ENCODE measurements around the gene EMILIN1. TPM values are rescaled to one million over a fixed set of nuclear protein-coding genes. Genes with fewer than 3 reads are reported as not detected.

EMILIN1 gene
- total RNA-seq, 1 experiment from 2014 or later, result 1.2 TPM

DNA sequence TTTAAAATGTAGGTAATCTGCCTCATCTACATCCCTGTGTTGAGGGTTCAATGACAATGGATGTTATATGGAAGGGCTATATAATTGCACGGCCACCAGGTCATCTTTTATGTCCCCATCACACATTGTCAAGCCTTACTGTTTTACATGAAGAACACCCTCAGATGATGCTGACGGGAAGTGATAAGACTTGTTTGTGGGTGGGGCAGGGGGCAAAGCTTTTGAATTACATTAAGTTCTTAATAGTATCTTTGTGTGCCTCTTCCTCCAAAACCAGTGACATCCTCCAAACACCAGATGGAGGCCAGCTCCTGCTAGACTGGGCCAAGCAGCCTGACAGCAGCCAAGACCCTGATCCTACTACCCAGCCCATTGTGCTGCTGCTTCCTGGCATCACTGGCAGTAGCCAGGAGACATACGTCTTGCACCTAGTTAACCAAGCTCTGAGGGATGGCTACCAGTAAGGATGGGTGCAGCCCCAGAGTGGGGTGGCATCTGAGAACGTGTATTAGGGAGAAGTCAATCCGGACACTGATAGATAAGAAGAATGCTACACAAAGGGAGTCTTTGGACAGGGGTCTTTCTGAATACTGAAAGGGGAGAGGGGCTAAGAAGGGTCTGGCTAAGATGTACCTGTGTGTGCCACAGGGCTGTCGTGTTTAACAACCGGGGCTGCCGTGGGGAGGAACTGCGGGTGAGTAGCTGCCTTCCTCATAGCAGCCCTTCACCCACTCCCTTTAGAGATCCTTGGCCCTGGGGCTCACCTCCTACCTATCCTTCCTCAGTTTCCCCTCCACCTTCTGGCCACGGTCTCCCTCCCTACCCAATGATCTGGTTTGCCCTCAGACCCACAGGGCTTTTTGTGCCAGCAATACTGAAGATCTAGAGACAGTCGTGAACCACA is 50.5 kb downstream of the EMILIN1 start:
- Histone ChIP-seq H3K9me3 (ENCODE audit: control insufficient read depth, low read depth, low read length) (no peaks in the 10 kb centered on the region), H3K14ac (ENCODE audit: insufficient read depth, low read length) (no peak overlapping the region), H2AFZ (ENCODE audit: low read length) (no peak overlapping the region), H2BK5ac (ENCODE audit: insufficient read length, low read length) (no peak overlapping the region), H2BK120ac (ENCODE audit: low read depth, low read length, poor library complexity, severe bottlenecking) (no peak overlapping the region), H2BK12ac (ENCODE audit: insufficient read length, low read depth, low read length) (no peak overlapping the region), H3K4me2 (ENCODE audit: insufficient read depth, insufficient read length, low read length) (no peak overlapping the region), H3K9ac (ENCODE audit: extremely low read depth, insufficient read length, low read length) (no peak overlapping the region), H3T11ph (ENCODE audit: low read length) (no peak overlapping the region), H4K5ac (ENCODE audit: insufficient read length, low read depth, low read length) (no peak overlapping the region), H3K4ac (ENCODE audit: low read depth, low read length) (no peak overlapping the region), H3K23ac (ENCODE audit: insufficient read length, low read depth, low read length) (no peak overlapping the region), H3K79me2 (ENCODE audit: insufficient read depth, low read length) (peaks cover 2% of the 10 kb centered on the region; the same call in 1 of the 2 replicates), H2BK15ac (ENCODE audit: low read depth, low read length) (no peak overlapping the region), H2BK20ac (ENCODE audit: low read depth, low read length, poor library complexity, severe bottlenecking) (no peak overlapping the region), H4K91ac (ENCODE audit: insufficient read length, low read depth, low read length) (no peak overlapping the region), H3K23me2 (ENCODE audit: insufficient read length, low read depth, low read length, poor library complexity, severe bottlenecking) (peaks cover 1% of the 10 kb centered on the region), H4K20me1 (ENCODE audit: control insufficient read depth, insufficient read depth, insufficient read length) (no peaks in the 10 kb centered on the region), H3K27me3 (ENCODE audit: insufficient read depth, low read length) (no peaks in the 10 kb centered on the region), H4K8ac (replicated peaks; ENCODE audit: insufficient read length, low read depth, low read length) (no peak overlapping the region), H3K18ac (ENCODE audit: insufficient read length, low read depth, low read length) (no peak overlapping the region), H3K79me1 (ENCODE audit: insufficient read depth, low read depth, low read length, poor library complexity, severe bottlenecking) (peaks cover 4% of the 10 kb centered on the region), H2AK5ac (ENCODE audit: insufficient read length, low read length) (no peak overlapping the region), H3K56ac (ENCODE audit: insufficient read length, low read depth, low read length) (no peak overlapping the region), H3K4me1 (ENCODE audit: insufficient read depth, low read length) (no peaks in the 10 kb centered on the region; the same call in 1 of the 2 replicates), H3K27ac (ENCODE audit: insufficient read length, low read depth, low read length) (no peak overlapping the region)
- H3K4me1 Mint-ChIP-seq, result peaks cover 11 to 15% of the 10 kb centered on the region in 2 experiments
- no peaks in the 10 kb centered on the region for H3K9me3 Mint-ChIP-seq
- no CpG with 5 or more reads among the region's 11 CpGs for WGBS (ENCODE audit: extremely low coverage, insufficient read length, low lambda C conversion rate)
- H3K27ac Mint-ChIP-seq, result peak overlapping the region in 1 of 3 experiments; percentile 11; a peak in 1 of 7 replicates
- TF ChIP-seq, protein P1, sequence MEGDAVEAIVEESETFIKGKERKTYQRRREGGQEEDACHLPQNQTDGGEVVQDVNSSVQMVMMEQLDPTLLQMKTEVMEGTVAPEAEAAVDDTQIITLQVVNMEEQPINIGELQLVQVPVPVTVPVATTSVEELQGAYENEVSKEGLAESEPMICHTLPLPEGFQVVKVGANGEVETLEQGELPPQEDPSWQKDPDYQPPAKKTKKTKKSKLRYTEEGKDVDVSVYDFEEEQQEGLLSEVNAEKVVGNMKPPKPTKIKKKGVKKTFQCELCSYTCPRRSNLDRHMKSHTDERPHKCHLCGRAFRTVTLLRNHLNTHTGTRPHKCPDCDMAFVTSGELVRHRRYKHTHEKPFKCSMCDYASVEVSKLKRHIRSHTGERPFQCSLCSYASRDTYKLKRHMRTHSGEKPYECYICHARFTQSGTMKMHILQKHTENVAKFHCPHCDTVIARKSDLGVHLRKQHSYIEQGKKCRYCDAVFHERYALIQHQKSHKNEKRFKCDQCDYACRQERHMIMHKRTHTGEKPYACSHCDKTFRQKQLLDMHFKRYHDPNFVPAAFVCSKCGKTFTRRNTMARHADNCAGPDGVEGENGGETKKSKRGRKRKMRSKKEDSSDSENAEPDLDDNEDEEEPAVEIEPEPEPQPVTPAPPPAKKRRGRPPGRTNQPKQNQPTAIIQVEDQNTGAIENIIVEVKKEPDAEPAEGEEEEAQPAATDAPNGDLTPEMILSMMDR (conservative IDR thresholded peaks at IDR 0.05), result no peak
- no peak overlapping the region; a peak in 1 of 5 replicates for H3K4me3 Mint-ChIP-seq
- peaks cover 7% of the 10 kb centered on the region for H3K27me3 Mint-ChIP-seq (ENCODE audit: low read depth)
- peaks cover 9 to 38% (median 34%) of the 10 kb centered on the region in 3 experiments for H3K36me3 Mint-ChIP-seq (ENCODE audit: insufficient read depth in 1 of 3, low read depth in 3 of 3)
- DNase-seq, result no peak

Data from H9 (cell line).